ENCODE measurements around the gene TUBB3.
"Not testable (repeated sequence)": the region's sequence is repeated elsewhere in the genome, so short reads cannot be mapped to it uniquely, and the experiment has no call there.

TUBB3 gene

GRCh38 chr16:89902980-89903379, 20.2 kb upstream of the TUBB3 start:
- FAIRE-seq = no peak

- FAIRE-seq = no peak
Observed at GRCh38 chr16:89903908-89904515, 19.1 kb upstream of the TUBB3 start.

GRCh38 chr16:89904606-89905510, 18.3 kb upstream of the TUBB3 start:
- FAIRE-seq = no peak

GRCh38 chr16:89905511-89906139, 17.5 kb upstream of the TUBB3 start:
- no peak for FAIRE-seq

- no peak for FAIRE-seq
Observed at GRCh38 chr16:89906140-89907025, 16.8 kb upstream of the TUBB3 start.

GRCh38 chr16:89907055-89907814, 15.9 kb upstream of the TUBB3 start:
- no peak for FAIRE-seq

GRCh38 chr16:89908236-89908635, 14.9 kb upstream of the TUBB3 start:
- no peak for FAIRE-seq

- FAIRE-seq = no peak
Observed at GRCh38 chr16:89909777-89910716, 13.1 kb upstream of the TUBB3 start.

GRCh38 chr16:89910717-89911354, 12.3 kb upstream of the TUBB3 start:
- no peak for FAIRE-seq

GRCh38 chr16:89911375-89911774, 11.8 kb upstream of the TUBB3 start:
- no peak for FAIRE-seq

- no peak for FAIRE-seq
Observed at GRCh38 chr16:89912143-89912542, 11.0 kb upstream of the TUBB3 start.

- FAIRE-seq = no peak
Observed at GRCh38 chr16:89912627-89913026, 10.5 kb upstream of the TUBB3 start.

GRCh38 chr16:89913408-89914387, 9.4 kb upstream of the TUBB3 start:
- no peak for FAIRE-seq

GRCh38 chr16:89914642-89915285, 8.4 kb upstream of the TUBB3 start:
- not testable (repeated sequence) for FAIRE-seq

- no peak for FAIRE-seq
Observed at GRCh38 chr16:89915303-89916232, 7.6 kb upstream of the TUBB3 start.

- no peak for FAIRE-seq
Observed at GRCh38 chr16:89917773-89918452, 5.2 kb upstream of the TUBB3 start.

Measured in A204.1 (cell line).